ENCODE data around the gene FBLN1. TPM values are rescaled to one million over a fixed set of nuclear protein-coding genes. Genes with fewer than 3 reads are reported as not detected.
A peak's percentile ranks its signal among the peaks of the same experiment; 100 is the strongest.

FBLN1 gene
- total RNA-seq, 1 experiment from 2014 or later, result 183 TPM

GRCh38 chr22:45508814-45509213, 6.1 kb downstream of the FBLN1 start:
- no peak for TF ChIP-seq USF2 (CRISPR knock-in tag; IDR thresholded peaks at IDR 0.05)
- no peak for TF ChIP-seq NR3C1 (CRISPR knock-in tag; conservative IDR thresholded peaks at IDR 0.05; ENCODE audit: low read depth)
- TF ChIP-seq NFYB (CRISPR knock-in tag; conservative IDR thresholded peaks at IDR 0.05; ENCODE audit: low read depth), result no peak
- TF ChIP-seq ZNF317 (CRISPR knock-in tag; IDR thresholded peaks at IDR 0.05; ENCODE audit: borderline replicate concordance, low read depth), result no peak
- TF ChIP-seq ATF6 (CRISPR knock-in tag; IDR thresholded peaks at IDR 0.05), result no peak
- TF ChIP-seq PREB (CRISPR knock-in tag; IDR thresholded peaks at IDR 0.05; ENCODE audit: borderline replicate concordance), result no peak
- TF ChIP-seq FOXP4 (CRISPR knock-in tag; IDR thresholded peaks at IDR 0.05), result no peak
- TF ChIP-seq ZMAT4 (CRISPR knock-in tag; IDR thresholded peaks at IDR 0.05), result no peak
- TF ChIP-seq IRF1 (CRISPR knock-in tag; IDR thresholded peaks at IDR 0.05), result no peak
- TF ChIP-seq ZNF396 (CRISPR knock-in tag; IDR thresholded peaks at IDR 0.05; ENCODE audit: borderline replicate concordance), result no peak
- no peak for TF ChIP-seq PRRX2 (CRISPR knock-in tag; IDR thresholded peaks at IDR 0.05)
- no peak for TF ChIP-seq ELF4 (CRISPR knock-in tag; IDR thresholded peaks at IDR 0.05; ENCODE audit: low read depth)
- TF ChIP-seq CREB1 (CRISPR knock-in tag; IDR thresholded peaks at IDR 0.05), result no peak
- TF ChIP-seq GABPB1 (CRISPR knock-in tag; IDR thresholded peaks at IDR 0.05), result no peak
- TF ChIP-seq AFF4 (CRISPR knock-in tag; IDR thresholded peaks at IDR 0.05; ENCODE audit: borderline replicate concordance), result no peak
- no peak for TF ChIP-seq ERG (CRISPR knock-in tag; IDR thresholded peaks at IDR 0.05)
- TF ChIP-seq ATF3 (CRISPR knock-in tag; conservative IDR thresholded peaks at IDR 0.05), result no peak
- no peak for TF ChIP-seq SMAD3 (CRISPR knock-in tag; IDR thresholded peaks at IDR 0.05; ENCODE audit: borderline replicate concordance)
- ChIA-PET POLR2A (no interaction called here), CTCF (interaction anchor here (1.2 kb wide), 1 partner anchor 46 kb away, joined by 3 read pairs; no protein-coding TSS in a partner anchor)
- DNase-seq (ENCODE audit: low spot score), result no peak
- Mint-ChIP-seq H3K36me3 (peaks cover 2% of the 10 kb centered on the region), H3K27ac (peak overlapping the region; percentile 76), H3K4me1 (peaks cover 71% of the 10 kb centered on the region), H3K9me3 (no peaks in the 10 kb centered on the region), H3K4me3 (no peak overlapping the region), H3K27me3 (ENCODE audit: low read depth) (no peaks in the 10 kb centered on the region)
- no peak for ATAC-seq
